Measurements from ENCODE around the gene OR10AD1.
"Not testable (repeated sequence)": the region's sequence is repeated elsewhere in the genome, so short reads cannot be mapped to it uniquely, and the experiment has no call there.

GRCh38 chr12:48209495-48209894, 6.4 kb upstream of the OR10AD1 start:
- TF ChIP-seq CTCF, POLR2A (IDR thresholded peaks at IDR 0.05): not testable (repeated sequence)

Data from breast epithelium (tissue), 3 donors.